GM04503 (cell line): ENCODE measurements around the gene ARNT2.
A peak's percentile ranks its signal among the peaks of the same experiment; 100 is the strongest.

ENCODE experiments used
- DNase-seq: peaks from one replicate; pipeline ENCODE4 v3.0.0-alpha.2; 2012; ENCODE audit warnings: low read depth

ARNT2 gene

DNA sequence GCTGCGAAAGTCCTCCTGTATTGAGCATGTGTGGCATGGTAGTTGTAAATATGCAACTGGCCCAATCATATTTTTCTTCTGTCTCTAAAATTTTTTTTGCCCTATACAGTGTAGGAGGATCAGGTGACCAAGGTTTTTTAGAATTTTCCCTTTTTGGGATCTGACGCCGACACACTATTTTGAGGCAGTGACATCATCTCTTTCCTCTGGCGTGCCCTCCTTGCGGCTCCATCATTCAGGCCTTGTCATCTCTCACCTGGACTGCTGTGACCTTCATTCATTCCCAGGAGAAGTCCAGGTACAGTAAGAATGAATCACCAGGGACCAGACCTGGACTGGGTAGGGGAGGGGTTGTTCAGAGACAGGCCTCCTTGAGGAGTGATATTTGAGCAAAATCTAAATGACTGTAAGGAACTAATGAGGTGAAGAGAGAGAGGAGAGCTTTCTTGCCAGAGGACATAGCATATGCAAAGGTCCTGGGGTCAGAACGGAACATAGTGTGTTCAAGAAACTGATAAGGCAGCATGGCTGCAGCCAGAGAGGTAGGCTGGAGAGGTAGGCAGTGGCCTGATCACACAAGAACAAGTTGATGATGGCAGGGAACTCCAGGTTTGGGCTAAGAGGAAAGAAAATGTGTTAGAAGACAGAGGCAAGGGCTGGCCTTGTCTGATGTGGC, 38.7 kb downstream of the ARNT2 start:
- no peak for DNase-seq

DNA sequence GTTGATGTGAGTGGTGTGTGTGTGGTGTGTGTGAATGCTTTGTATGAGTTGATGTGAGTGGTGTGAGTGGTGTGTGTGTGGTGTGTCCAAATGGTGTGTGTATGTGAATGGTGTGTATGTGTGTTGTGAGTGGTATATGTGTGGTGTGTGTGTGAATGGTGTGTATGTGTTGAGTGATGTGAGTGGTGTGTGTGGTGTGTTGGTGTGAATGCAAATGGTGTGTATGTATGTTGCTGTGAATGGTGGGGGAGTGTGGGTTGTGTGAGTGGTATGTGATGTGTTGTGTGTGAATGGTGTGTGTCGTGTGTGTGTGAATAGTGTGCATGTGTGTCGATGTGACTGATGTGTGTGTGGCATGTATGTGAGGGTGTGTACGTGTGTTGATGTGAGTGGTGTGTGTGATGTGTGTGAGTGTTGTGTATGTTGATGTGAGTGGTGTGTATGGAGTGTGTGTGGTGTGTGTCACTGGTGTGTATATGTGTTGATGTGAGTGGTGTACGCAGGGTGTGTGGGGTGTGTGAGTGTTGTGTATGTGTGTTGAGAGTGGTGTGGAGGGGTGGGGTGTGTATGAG, 40.6 kb downstream of the ARNT2 start:
- DNase-seq: no peak

DNA sequence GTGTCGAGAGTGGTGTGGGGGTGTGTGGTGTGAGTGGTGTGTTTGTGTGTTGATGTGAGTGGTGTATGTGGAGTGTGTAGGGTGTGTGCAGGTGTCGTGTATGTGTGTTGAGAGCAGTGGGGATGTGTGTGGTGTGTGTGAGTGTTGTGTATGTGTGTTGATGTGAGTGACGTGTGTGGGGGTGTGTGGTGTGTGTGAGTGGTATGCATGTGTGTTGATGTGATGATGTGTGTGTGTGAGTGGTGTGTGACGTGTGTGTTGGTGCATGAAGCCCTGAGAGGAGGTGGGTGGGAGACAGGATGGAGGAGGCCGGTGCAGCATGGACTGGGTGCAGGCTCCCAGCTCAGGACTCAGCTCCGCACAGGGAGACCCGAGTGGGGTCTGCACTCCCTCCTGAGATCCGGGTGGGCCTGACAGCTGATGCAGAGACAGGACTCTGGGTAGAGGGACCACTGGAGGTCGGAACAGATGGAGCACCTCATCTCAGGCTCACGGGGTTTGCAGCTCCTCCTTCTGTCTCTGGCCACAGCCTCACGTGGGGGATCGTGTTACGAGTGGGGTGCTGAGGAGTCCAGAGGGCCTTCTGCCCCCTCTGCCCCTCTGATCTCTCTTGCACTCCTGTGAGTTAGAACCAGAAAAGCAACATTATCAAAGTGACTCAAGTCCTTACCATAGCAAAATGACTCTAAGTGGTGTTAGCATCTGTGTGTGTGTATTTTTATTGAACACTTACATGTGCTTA, 41.3 kb downstream of the ARNT2 start:
- no peak for DNase-seq

DNA sequence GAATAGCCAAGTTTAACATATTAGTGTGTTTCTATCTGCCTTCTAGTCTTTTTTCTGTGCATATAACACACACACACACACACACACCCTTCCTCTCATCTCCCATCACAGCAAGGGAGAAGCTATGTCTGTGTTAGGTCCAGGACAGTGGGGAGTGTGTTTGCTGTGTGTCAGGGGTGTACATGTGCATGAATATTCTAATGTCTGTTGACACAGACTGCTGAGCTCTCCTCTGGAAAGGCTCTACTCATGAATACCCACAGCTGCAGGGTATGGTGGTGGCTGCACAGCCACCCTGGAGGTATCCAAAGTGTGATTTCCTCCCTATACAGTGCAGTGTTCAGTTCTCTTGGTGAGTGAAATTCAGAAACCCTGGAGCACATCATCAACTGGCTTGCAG, 42.9 kb downstream of the ARNT2 start:
- DNase-seq: no peak

DNA sequence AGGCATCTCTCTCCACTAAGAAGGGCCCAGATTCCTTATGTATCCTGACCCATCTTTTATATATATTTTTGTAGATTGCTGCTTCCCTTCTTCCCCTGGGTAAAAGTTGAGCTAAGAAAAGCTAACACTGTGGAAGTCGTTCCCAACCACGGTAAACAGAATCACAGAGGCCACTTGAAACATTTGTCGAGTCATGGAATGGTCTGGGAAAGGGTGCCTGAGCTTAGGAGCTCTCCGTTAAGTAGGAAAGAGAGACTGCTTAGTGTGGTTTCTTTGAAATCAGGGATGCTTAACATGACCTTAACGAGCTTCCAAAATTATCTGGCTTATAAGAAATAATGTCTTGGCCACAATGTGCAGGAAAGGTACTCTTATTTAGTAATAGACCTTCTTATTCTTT, 45.6 kb downstream of the ARNT2 start:
- no peak for DNase-seq

DNA sequence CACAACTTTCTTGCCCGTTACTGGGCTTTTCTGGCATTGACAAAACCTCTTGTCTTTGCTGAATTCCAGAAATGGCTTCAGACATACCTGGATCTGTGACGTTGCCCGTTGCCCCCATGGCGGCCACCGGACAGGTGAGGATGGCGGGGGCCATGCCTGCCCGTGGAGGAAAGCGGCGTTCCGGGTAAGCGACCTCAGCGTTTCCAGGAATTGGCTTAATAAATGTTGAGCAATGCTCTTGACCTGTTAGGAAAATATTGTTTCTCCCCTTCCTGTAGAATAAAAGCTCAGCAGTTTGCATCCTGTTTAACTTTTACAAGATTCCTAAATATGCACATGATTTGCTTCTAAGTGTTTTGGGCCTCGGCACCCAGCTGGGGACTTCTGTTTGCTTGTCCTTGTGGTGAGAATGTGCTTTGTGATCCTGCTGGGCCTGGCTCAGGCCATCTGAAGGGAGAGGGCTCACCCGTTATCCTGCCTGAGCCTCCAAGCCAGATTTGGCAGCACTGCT, 46.7 kb downstream of the ARNT2 start:
- DNase-seq: no peak

DNA sequence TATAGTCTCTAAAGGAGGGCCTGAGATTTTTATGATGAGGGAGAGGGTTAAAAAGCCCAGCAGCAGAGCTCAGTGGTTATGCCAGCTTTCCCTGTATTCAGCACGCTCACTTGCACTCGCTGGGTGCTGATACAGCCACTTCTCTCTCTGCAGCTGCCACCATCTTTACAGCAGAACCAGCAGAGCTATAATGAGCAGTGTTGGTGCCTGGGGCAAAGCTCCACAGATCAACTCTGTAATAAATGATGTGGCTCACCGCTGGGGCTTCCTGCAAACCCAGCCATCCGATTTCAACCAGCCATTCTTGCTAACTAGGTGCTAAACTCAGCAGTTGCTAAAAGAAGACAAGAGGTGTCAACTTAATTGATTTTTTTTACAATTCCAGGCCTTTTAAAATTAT, 48.0 kb downstream of the ARNT2 start:
- no peak for DNase-seq

DNA sequence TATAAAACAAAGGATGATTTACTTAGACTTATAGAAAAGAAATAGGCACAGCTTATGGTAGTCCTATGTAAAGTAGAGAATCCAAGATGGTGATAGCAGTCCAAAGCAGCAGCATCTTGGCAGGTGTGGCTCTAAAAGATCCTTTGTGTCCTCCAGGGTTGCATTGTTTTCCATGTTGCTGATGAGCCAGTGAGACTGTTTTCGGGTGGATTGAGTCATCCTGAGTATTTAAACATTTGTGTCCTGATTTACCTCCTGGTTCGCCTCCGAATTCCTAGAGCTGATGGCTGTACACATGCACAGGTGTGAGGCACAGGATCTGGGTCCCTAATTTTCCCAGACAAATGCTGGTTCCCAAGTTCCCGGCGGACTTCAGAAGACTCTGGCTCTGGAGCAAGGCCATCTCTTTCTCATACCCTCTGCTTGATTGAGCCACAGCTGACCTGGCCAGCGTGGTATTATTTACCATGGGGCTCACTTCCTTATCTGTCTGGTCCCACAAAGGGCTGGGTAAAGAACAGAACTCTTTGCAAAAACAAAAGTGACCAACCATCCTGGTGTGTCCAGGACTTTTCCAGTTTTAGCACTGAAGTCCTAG, 51.0 kb downstream of the ARNT2 start:
- no peak for DNase-seq

DNA sequence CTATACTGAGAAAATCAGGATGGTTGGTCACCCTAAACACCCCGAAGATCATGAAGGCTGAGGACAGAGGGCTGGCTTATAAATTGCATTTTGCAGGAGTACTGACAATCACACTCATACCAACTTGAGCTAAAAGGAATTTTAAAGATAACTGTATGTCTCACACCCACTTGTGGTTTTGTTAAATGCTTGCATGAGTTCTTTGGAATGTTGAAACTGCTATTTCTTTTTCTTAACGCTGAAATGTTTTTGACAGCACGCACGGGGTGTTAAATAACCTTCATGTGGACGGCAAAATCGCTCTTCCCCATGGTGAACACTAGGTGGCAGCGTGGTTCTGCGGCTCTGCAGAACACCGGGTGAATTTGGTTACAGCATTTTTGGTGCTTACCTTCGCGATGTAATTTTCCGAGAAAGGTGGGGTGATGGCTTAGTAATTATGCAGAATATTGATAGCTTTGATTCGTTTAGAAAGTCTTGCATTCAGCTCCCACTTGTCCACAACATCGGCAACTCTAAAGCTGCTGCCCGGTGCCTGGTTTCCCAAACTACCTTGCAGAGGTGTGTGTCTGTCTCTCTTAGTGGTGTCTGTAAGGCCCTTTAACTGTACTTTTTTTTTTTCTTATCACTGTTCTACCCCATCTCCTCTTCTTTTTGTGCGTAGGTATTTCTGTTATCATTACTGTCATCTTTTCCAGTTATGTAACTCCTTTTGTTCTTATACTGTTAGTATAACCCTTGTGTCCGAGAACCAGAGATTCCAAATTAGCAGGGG, 51.7 kb downstream of the ARNT2 start:
- DNase-seq: peak; percentile 86

DNA sequence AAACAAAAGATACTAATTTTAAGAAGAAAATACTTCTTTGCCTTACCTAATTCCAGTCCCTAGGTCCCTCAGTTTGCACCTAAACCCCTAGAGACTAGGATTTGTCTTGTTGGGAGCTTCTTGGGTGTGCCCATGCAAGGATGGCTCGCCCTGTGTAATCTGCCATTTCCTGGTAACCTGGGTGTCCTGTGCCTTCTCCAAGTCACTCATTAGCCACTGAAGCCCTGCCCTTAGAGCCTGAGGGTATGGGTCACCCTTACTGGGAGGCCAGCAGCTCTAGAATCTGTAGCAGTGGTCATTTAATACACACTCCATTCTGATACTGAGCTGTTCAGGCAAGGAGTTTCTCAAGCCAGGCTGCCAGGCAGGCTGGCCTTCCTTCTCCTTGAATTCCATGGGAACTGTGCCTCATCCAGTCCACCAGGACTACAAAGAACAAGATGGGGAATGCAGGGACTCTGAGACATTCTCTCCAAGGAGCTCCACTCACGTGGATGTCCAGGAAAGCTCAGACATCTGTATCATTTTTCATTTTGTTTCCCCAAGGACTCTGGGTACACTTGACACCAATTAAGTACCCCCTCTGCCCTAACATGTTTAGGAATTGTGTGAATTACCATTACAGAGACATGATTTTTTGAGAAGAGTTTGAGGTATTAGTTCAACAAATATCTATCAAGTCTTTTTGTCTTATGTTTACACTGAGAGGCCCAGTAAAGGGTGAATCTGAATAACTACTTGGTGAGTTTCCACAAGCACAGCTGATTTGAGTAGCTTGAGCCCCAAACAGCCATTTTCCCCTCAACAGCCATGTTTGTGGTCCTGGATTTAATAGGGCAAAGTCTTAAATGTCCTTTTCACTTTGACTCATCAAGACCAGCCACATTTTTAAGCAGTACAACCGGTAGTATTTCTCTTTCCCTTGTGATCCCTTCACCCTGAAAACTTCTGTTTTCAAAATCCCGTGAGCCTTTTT, 52.6 kb downstream of the ARNT2 start:
- DNase-seq: no peak

DNA sequence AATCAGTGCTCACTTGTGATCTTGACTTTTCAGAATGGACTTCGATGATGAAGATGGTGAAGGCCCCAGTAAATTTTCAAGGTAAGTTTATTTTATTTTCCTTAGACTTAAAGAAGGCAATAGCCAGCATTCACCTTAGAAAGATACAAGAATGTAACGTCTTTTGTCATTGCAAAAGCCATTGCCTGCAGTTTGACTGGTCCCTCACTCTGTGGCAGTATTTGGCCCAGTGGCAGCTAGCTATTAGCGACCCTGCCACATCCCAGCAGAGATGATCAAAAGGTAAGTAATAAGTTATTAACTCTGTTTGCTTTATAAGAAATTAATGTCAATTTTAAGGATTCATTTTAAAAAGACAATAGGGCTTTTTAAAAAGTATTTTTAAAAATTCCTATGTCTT, 53.7 kb downstream of the ARNT2 start:
- no peak for DNase-seq

DNA sequence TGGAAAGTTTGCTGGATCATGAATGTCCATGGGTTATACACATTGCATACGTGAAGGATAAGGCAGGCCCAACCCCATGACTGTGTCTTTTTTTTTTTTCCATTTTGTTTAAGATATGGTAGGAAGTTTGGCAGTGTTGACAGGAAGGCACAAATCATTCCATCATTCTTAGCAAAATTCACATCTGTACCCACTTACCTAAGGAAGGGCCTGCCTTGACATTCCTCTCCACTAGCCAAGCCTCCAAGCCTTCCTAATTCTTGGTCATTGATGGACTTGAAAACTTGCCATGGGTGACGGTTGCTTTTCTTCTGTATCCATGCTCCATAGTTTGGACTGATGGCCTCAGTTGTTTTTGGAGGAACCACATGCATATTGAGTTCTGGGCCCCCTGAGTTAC, 54.4 kb downstream of the ARNT2 start:
- no peak for DNase-seq

DNA sequence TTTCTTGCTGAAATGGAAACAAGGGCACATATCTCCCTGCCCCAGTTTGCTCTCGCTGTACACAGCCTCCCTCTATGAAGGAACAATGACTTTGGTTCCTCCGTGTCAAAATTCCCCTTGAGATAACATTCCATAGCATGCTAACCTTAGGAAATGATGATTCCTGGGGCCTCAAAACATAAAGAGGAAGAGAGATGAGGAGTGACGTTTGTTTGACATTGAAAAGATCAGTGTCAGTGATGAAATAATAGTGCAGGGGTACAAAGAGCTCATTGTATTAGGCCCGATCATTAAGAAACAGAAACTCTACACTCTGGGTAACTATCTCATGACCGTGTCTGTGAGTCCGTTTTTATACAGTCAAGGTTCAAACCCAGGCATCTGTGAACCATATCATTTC, 55.2 kb downstream of the ARNT2 start:
- DNase-seq: no peak

DNA sequence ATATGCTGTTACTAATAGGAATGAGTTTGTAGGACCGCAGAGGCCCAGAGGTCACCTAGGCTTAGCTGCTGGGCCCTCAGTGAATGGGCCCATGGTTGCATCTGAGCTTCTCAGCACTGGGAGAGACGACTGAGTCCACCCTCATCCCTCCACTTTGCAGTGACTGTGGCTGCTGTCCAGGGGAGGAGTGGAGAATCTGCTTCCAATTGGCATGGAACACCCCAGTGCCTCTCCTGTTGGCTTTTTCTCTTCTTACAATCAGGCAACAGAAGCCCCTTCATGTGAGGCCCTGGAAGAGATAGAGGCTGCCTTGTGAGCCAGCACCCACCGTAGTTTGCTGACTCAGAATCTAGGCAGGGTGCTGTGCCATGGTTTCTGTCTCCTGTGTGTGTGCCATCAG, 55.6 kb downstream of the ARNT2 start:
- DNase-seq: no peak

DNA sequence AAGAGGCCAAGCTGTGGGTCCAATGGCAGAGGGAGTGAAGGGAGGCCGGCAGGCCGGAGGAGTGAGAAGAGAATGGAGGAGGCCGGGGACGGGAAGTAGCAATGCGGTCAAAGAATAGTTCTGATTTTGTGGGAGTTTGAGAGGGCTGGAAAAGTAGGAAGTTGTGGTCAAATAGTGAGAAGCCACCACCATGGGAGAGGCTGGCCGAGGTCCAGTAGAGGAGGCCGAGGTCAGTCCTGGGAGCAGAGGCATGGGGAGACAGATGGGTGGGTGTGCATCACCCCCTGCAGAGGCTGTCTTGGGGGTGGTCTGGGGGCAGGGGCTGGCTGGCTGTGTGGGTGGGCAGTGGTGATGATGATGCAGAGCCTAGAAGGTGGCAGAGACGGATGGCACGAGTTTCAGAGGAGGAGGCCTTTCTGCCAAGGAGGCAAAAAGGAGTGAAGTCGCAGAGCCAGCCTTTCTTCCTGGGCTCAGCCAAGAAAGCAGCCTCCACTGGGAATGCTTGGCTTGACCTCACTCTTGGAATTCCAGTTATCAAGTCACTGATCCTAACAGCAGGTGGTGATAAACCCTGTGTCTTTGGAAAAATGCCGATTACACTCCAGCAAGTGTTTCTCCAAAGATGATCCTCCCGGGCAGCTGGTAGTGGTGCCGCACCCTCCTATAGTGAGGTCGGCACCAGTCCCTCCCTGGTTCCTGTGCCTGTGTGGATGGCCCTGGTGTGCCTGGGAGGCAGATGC, 57.3 kb downstream of the ARNT2 start:
- no peak for DNase-seq

DNA sequence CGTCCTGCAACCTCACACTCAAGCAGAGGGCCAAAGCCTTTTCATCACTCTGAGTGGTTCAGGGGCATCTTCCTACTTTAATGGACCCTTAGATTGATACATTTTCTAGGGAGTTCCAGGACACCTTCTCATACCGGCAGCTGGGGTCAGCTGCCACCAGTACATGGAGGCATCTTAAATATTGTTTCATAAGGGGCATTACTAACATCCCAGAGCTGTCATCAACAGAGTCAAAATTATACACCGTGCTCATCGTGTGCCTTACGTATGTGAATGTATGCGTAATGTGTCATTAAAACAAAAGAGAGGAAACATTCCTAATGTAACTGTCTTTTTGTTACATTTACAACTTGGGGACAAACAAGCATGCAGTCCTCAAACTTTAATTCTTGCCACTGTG, 57.9 kb downstream of the ARNT2 start:
- no peak for DNase-seq

DNA sequence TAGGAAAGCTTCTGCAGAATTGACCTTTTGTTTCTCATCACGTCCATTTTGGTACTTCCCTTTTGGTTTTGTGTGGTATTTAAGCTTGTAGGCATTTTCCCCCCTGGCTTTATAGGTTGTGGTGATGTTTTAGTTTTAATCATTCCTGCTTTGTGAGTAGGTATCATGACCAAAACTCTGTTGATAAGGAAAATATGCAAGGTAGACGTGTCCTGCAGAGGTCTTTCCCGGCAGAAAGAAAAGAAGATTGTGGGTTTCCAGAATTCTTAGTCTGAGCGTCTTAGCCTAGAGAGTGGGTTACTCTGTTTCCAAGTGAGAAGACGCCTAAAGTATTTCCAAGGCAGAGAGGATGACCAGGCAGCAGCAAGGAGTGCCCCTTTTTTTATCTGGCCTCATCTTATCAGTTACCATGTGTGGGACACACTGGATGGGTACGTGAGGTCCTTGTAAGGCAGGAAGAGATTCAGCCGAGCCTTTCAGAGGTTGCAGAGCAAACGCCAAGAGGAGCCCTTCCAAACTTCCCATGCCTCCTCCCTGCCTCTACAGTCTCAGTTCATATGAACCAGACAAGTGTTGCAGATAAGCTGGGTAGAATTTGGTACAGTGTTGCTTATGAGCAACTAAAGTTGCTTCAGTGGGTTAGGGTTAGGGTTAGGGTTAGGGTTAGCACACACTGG, 58.8 kb downstream of the ARNT2 start:
- no peak for DNase-seq

DNA sequence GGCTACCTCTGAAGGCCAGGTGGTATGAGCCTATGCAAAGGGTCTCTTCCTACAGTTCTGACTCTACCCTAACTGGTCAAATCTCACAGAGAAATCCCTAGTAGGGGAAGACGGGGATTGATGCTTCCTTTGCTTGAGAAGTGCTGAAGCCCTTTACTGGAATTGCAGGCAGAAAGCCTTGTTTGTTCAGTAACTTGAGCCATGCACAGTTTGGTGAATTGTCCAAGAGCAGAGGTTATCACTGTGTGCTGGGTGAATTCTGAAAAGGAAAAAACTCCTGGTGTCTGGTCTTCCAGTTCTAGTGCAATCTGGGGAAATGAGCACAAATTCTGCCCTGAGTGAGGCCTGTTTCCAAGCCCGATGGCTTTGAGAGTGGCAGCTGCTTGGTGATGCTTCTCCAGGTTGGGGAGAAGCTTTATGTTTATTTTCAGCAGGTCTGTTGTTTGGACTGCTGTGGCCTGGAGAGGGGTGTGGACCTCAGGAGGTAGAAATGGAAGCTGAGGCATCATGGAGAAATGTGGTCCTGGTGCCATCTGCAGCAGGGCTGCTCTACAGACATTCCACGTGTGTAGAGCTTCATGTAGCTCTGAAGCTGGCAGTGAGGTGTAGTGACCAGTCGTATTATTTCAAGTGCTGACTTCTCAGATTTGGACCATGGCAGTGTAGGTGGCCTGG, 60.9 kb downstream of the ARNT2 start:
- no peak for DNase-seq

DNA sequence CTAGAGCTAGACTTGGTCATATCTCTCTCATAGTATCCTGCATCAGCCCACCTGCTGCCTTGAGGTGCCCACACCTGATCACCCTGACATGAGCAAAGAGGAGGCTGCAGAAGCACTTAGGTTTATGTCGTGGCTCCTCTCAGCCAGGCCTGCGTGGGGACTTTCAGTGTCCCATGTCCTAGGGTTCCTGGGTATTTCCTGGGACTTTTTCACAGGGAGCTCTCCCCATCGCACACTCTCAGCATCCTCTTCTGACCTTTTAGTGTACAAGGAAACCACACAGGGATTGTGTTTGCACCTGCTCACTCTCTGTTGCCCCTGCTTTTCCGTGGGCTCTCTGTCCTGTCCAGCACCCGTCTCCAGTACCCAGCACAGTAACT, 61.4 kb downstream of the ARNT2 start:
- no peak for DNase-seq
